ENCODE results near the gene ABCA1.
"Not testable (repeated sequence)": the region's sequence is repeated elsewhere in the genome, so short reads cannot be mapped to it uniquely, and the experiment has no call there.

The ABCA1 gene

DNA sequence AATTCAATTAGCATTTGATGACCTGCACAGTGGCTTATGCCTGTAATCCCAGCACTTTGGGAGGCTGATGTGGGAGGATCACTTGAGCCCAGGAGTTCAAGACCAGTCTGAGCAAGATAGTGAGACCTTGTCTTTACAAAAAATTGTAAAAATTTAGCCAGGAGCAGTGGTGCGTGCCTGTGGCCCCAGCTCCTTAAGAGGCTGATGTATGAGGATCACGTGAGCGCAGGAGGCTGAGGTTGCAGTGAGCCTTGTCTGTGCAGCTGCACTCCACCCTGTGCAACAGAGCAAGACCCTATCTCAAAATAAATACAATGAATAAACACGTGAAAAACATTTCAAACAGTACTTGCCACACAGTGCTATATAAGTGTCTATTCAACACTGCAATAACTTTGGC is 4.2 kb downstream of the ABCA1 start:
- Histone ChIP-seq H3K4me3 (no peak overlapping the region), H3K27ac (no peak overlapping the region), H3K27me3 (no peaks in the 10 kb centered on the region), H3K36me3 (peaks cover 0 to 4% (median 0%) of the 10 kb centered on the region in 3 donors), H3K9me3 (no peaks in the 10 kb centered on the region), H3K4me1 (peaks cover 0 to 61% (median 11%) of the 10 kb centered on the region in 4 donors)
- DNase-seq: no peak
- TF ChIP-seq, protein P1, sequence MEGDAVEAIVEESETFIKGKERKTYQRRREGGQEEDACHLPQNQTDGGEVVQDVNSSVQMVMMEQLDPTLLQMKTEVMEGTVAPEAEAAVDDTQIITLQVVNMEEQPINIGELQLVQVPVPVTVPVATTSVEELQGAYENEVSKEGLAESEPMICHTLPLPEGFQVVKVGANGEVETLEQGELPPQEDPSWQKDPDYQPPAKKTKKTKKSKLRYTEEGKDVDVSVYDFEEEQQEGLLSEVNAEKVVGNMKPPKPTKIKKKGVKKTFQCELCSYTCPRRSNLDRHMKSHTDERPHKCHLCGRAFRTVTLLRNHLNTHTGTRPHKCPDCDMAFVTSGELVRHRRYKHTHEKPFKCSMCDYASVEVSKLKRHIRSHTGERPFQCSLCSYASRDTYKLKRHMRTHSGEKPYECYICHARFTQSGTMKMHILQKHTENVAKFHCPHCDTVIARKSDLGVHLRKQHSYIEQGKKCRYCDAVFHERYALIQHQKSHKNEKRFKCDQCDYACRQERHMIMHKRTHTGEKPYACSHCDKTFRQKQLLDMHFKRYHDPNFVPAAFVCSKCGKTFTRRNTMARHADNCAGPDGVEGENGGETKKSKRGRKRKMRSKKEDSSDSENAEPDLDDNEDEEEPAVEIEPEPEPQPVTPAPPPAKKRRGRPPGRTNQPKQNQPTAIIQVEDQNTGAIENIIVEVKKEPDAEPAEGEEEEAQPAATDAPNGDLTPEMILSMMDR (IDR thresholded peaks at IDR 0.05): no peak
- intact Hi-C loops (cut with DNase I; ENCODE audit: low total_unique reads): loop anchor here (5.0 kb wide), 1 partner anchor 66 kb away; no protein-coding TSS in a partner anchor

DNA sequence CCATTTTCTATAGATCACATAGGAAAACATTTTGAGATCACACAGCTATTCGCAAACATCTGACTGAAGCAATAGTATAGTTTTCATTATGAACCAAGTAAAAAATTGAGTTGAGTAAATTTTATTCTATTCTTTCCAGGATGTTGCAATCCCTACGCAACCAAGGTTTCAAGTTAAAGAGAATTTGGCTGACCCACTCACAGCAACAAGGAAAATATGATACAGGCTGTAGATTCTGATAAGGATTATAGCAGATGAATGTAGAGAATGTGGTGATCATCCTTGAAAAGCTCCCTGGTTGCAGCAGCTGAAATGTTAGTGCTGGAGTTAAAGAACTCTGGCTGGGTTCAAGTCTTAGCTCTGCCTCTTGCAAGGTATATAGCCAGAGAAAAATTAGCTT is 4.7 kb downstream of the ABCA1 start:
- Histone ChIP-seq H3K27me3 (no peaks in the 10 kb centered on the region), H3K4me3 (no peak overlapping the region), H3K9me3 (no peaks in the 10 kb centered on the region), H3K4me1 (peaks cover 0 to 60% (median 10%) of the 10 kb centered on the region in 4 donors), H3K27ac (no peak overlapping the region), H3K36me3 (peaks cover 0 to 4% (median 0%) of the 10 kb centered on the region in 3 donors)
- no peak for DNase-seq
- TF ChIP-seq, protein P1 (IDR thresholded peaks at IDR 0.05): no peak
- intact Hi-C loops (cut with DNase I; ENCODE audit: low total_unique reads): loop anchor here (5.0 kb wide), 1 partner anchor 66 kb away; no protein-coding TSS in a partner anchor

DNA sequence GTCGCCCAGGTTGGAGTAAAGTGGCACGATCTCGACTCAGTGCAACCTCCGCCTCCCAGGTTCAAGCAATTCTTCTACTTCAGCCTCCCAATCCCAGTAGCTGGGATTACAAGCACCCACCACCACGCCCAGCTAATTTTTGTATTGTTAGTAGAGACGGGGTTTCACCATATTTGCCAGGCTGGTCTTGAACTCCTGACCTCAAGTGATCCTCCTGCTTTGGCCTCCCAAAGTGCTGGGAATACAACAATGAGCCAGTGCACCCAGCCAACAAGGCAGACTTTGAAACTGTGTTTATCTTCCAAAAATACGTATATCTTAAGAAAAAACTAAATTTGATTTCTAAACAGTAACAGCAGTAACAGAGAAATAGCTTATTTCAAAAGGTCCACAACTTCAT is 5.2 kb downstream of the ABCA1 start:
- not testable (repeated sequence) for DNase-seq, H3K36me3 ChIP-seq, H3K4me3 ChIP-seq, H3K9me3 ChIP-seq, H3K27me3 ChIP-seq, H3K27ac ChIP-seq
- peaks cover 0 to 59% (median 9%) of the 10 kb centered on the region in 4 donors for H3K4me1 ChIP-seq
- intact Hi-C loops (cut with DNase I; ENCODE audit: low total_unique reads): loop anchor here (5.0 kb wide), 1 partner anchor 65 kb away; no protein-coding TSS in a partner anchor

DNA sequence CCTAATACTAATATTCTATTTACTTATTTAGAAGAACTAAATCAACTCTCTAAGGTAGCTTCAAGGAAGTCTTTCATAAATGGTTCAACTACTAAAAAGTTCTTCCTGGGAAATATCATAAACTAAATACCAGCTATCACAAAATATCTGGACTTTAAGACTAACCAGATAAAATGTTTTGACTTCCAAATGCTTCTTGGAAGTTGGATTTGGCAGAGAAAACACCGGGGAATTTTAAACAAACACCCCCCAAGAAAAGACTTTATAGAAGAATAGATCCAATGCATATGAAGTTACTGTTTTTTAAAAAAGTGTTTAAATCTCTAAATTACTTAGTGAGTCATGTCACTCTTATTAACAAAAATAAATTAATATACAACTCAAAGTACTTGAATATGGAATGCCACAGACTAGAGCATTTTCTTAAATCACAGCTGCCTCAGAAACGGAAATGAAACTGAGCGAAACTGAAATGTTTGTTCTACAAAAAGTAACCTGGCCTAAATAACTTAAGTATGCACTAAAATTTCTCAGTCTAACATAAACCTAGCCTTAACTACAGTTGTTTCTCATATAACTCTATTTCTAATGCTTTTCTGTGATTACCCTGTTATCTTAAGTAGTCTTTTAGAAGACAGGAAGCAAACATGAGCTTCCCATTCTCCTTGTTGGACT is 6.8 kb downstream of the ABCA1 start:
- H3K4me3 ChIP-seq: no peak overlapping the region
- H3K36me3 ChIP-seq: peaks cover 0 to 4% (median 0%) of the 10 kb centered on the region in 3 donors
- no peak for DNase-seq
- H3K27ac ChIP-seq: no peak overlapping the region
- H3K27me3 ChIP-seq: no peaks in the 10 kb centered on the region
- no peaks in the 10 kb centered on the region for H3K9me3 ChIP-seq
- peaks cover 0 to 67% (median 9%) of the 10 kb centered on the region in 4 donors for H3K4me1 ChIP-seq
- TF ChIP-seq, protein P1 (IDR thresholded peaks at IDR 0.05): no peak
- intact Hi-C loops (cut with DNase I; ENCODE audit: low total_unique reads): loop anchor here (5.0 kb wide), 1 partner anchor 64 kb away; no protein-coding TSS in a partner anchor

DNA sequence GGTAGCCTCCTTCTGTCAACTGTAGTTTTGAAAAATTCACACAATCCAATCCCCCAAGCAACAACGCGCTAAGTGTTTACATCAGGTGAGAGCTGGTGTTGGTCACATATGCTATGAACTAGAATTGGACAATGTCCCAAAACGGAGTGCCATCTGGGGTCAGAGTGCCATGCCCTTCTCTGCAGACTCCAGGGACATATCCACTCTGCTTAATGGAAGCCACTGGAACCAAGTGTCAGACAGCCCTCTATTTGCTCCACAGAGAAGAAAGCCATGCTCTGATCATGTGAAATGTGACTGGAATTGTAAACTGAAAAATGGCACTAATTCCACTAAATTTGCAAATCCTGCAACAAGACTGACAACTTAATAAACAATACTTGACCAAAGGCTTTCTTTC is 12.2 kb downstream of the ABCA1 start:
- H3K27me3 ChIP-seq: no peaks in the 10 kb centered on the region
- H3K36me3 ChIP-seq: no peaks in the 10 kb centered on the region
- no peak overlapping the region for H3K27ac ChIP-seq
- no peak for DNase-seq
- TF ChIP-seq, protein P1 (IDR thresholded peaks at IDR 0.05): no peak
- H3K4me3 ChIP-seq: no peak overlapping the region
- H3K9me3 ChIP-seq: no peaks in the 10 kb centered on the region
- H3K4me1 ChIP-seq: peaks cover 0 to 52% (median 12%) of the 10 kb centered on the region in 4 donors
- intact Hi-C loops (cut with DNase I; ENCODE audit: low total_unique reads): no loop called here

DNA sequence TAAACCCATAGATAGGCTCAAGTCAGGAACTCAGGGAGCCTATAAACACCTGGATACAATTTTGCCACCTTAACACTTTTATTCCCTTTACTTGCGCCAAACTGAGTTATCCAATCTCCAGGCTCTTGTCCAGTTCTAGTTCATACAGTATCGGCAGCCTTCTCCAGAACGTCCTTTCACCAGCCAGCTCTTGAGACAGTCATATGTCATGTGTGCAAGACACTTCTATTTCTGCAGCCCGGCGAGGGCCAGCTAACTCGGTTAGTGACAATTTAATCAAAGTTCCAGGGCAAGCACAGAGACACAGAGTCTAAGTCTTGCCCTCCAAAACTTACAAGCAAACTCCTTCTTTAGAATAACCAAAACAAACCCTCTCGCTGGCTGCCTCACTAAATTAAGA is 12.9 kb downstream of the ABCA1 start:
- Histone ChIP-seq H3K4me1 (peaks cover 0 to 56% (median 14%) of the 10 kb centered on the region in 4 donors), H3K9me3 (no peaks in the 10 kb centered on the region), H3K4me3 (no peak overlapping the region), H3K27me3 (no peaks in the 10 kb centered on the region), H3K36me3 (no peaks in the 10 kb centered on the region), H3K27ac (no peak overlapping the region)
- no peak for DNase-seq
- intact Hi-C loops (cut with DNase I; ENCODE audit: low total_unique reads): no loop called here
- TF ChIP-seq, protein P1 (IDR thresholded peaks at IDR 0.05): no peak
